GM23338 (cell line): ENCODE results near the gene APRT. TPM values are rescaled to one million over a fixed set of nuclear protein-coding genes. Genes with fewer than 3 reads are reported as not detected.

ENCODE experiments used
- ATAC-seq: fragments of 200-7000 bp; cut with Tn5 transposase; 3 replicates; pipeline ENCODE4 v1.9.1; 2020
- DNase-seq: peaks from one replicate; pipeline ENCODE4 v3.0.0-alpha.2; 2015; ENCODE audit warnings: low spot score
- H2AFZ ChIP-seq: fragments of 200-600 bp; sonication (generic); 2 replicates; pipeline ENCODE4 v1.8.0; 2016; ENCODE audit warnings: antibody characterized with exemption, mild to moderate bottlenecking, moderate library complexity
- H3F3A ChIP-seq: fragments of 200-600 bp; sonication (generic); replicated peaks from 2 replicates; pipeline ENCODE4 v1.8.0; 2017; ENCODE audit warnings: antibody characterized with exemption, mixed run types, low read depth
- H3K27ac ChIP-seq: fragments of 200-600 bp; sonication (generic); 2 replicates; pipeline ENCODE4 v1.6.1; 2016; ENCODE audit warnings: low read depth
- H3K27me3 ChIP-seq: fragments of 200-600 bp; sonication (generic); 2 replicates; pipeline ENCODE4 v1.8.0; 2016; ENCODE audit warnings: mild to moderate bottlenecking, mixed run types, moderate library complexity; ENCODE audit not compliant: insufficient read depth
- H3K36me3 ChIP-seq: fragments of 200-600 bp; sonication (generic); 2 replicates; pipeline ENCODE4 v1.8.0; 2016; ENCODE audit warnings: mild to moderate bottlenecking; ENCODE audit not compliant: insufficient read depth
- H3K4me1 ChIP-seq: fragments of 200-600 bp; sonication (generic); 2 replicates; pipeline ENCODE4 v1.8.0; 2016; ENCODE audit warnings: mild to moderate bottlenecking, moderate library complexity; ENCODE audit not compliant: insufficient read depth
- H3K4me2 ChIP-seq: fragments of 200-600 bp; sonication (generic); 2 replicates; pipeline ENCODE4 v1.7.1; 2017; ENCODE audit warnings: mixed run types
- H3K4me3 ChIP-seq: fragments of 200-600 bp; sonication (generic); 2 replicates; pipeline ENCODE4 v1.6.1; 2016; ENCODE audit warnings: mixed run types
- H3K79me2 ChIP-seq: fragments of 200-600 bp; sonication (generic); replicated peaks from 2 replicates; pipeline ENCODE4 v1.8.0; 2017; ENCODE audit warnings: mild to moderate bottlenecking; ENCODE audit not compliant: insufficient read depth
- H3K9me2 ChIP-seq: fragments of 200-600 bp; sonication (generic); 2 replicates; pipeline ENCODE4 v1.8.0; 2017; ENCODE audit not compliant: insufficient read depth
- H4K20me1 ChIP-seq: fragments of 200-600 bp; sonication (generic); replicated peaks from 2 replicates; pipeline ENCODE4 v1.8.0; 2017; ENCODE audit warnings: mild to moderate bottlenecking; ENCODE audit not compliant: insufficient read depth
- H3K27ac Mint-ChIP-seq: 2 replicates; pipeline ENCODE4 v1.8.0; 2020; ENCODE audit warnings: inconsistent platforms, mild to moderate bottlenecking, moderate library complexity, mixed read lengths
- H3K27me3 Mint-ChIP-seq: 3 replicates; pipeline ENCODE4 v1.8.0; 2022; ENCODE audit warnings: low read depth, mild to moderate bottlenecking, moderate library complexity, mixed read lengths, inconsistent platforms; ENCODE audit not compliant: insufficient read depth, poor library complexity
- H3K36me3 Mint-ChIP-seq: 3 replicates; pipeline ENCODE4 v1.8.0; 2021; ENCODE audit warnings: low read depth, mild to moderate bottlenecking, inconsistent platforms, moderate library complexity, mixed read lengths
- H3K4me1 Mint-ChIP-seq: 3 replicates; pipeline ENCODE4 v1.8.0; 2020; ENCODE audit warnings: mild to moderate bottlenecking, inconsistent platforms, mixed read lengths
- H3K4me3 Mint-ChIP-seq: 3 replicates; pipeline ENCODE4 v1.8.0; 2021; ENCODE audit warnings: moderate library complexity, mild to moderate bottlenecking, inconsistent platforms, mixed read lengths
- H3K9me3 Mint-ChIP-seq: 3 replicates; pipeline ENCODE4 v1.8.0; 2020; ENCODE audit warnings: moderate library complexity, mild to moderate bottlenecking, inconsistent platforms, mixed read lengths
- CREB1 ChIP-seq: fragments of 250-450 bp; sonication (Bioruptor Pico); IDR thresholded peaks from 2 replicates; pipeline ENCODE4 v1.5.0; 2020; ENCODE audit warnings: low read depth, mild to moderate bottlenecking, moderate library complexity
- CTCF ChIP-seq, 2 experiments: fragments of 200-600 bp in 1 of 2; sonication (generic) in 1 of 2; conservative IDR thresholded peaks; 2 replicates each; pipeline versions ENCODE4 v1.5.1 to v1.6.1; 2016 to 2017; ENCODE audit warnings: antibody characterized with exemption in 2 of 2, low read depth in 2 of 2, mild to moderate bottlenecking in 2 of 2, moderate library complexity in 1 of 2
- ETS1 ChIP-seq: IDR thresholded peaks from 2 replicates; pipeline ENCODE4 v1.6.1; 2016; ENCODE audit warnings: antibody characterized with exemption
- EZH2 ChIP-seq: fragments of 200-600 bp; sonication (generic); IDR thresholded peaks from one replicate; pipeline ENCODE4 v1.8.0; 2017; ENCODE audit warnings: antibody characterized with exemption, mild to moderate bottlenecking, low read depth; ENCODE audit not compliant: unreplicated experiment
- EZH2phosphoT487 ChIP-seq: fragments of 200-600 bp; sonication (generic); IDR thresholded peaks from one replicate; pipeline ENCODE4 v1.8.1; 2018; ENCODE audit warnings: antibody characterized with exemption; ENCODE audit not compliant: unreplicated experiment
- JUNB ChIP-seq: IDR thresholded peaks from one replicate; pipeline ENCODE4 v1.6.1; 2016; ENCODE audit warnings: antibody characterized with exemption; ENCODE audit not compliant: unreplicated experiment
- NANOG ChIP-seq: IDR thresholded peaks from 2 replicates; pipeline ENCODE4 v1.6.1; 2016; ENCODE audit warnings: antibody characterized with exemption, borderline replicate concordance
- POLR2AphosphoS5 ChIP-seq: IDR thresholded peaks from 2 replicates; pipeline ENCODE4 v1.6.1; 2016; ENCODE audit warnings: antibody characterized with exemption, low read depth
- REST ChIP-seq: IDR thresholded peaks from one replicate; pipeline ENCODE4 v1.6.1; 2018; ENCODE audit warnings: antibody characterized with exemption; ENCODE audit not compliant: unreplicated experiment
- STAT1 ChIP-seq: IDR thresholded peaks from one replicate; pipeline ENCODE4 v1.6.1; 2016; ENCODE audit warnings: antibody characterized with exemption; ENCODE audit not compliant: unreplicated experiment
- ZNF114 ChIP-seq: fragments of 250-450 bp; sonication (Bioruptor Pico); IDR thresholded peaks from 2 replicates; pipeline ENCODE4 v1.5.0; 2020; ENCODE audit warnings: mild to moderate bottlenecking, moderate library complexity
- ZNF331 ChIP-seq: fragments of 250-450 bp; sonication (Bioruptor Pico); IDR thresholded peaks from 2 replicates; pipeline ENCODE4 v1.5.0; 2020; ENCODE audit warnings: low read depth, mild to moderate bottlenecking, moderate library complexity
- polyA plus RNA-seq: library from polyadenylated mRNA; unstranded; fragments of >200 nt; fragmentation: Nextera tagmentation; extraction: Ambion mirVana; gene quantifications from 2 replicates; pipeline ENCODE4 v1.2.1, GENCODE V29; 2016
- total RNA-seq: library from RNA; depleted of rRNA; stranded (reverse); fragments of >200 nt; shearing (Covaris generic); gene quantifications from 2 replicates; pipeline ENCODE4 v1.2.3, GENCODE V29; 2014

Gene APRT
- total and polyA plus RNA-seq, 2 experiments from 2014 or later, result 250 to 522 TPM

- Histone ChIP-seq H3K4me3 (no peak overlapping the region), H2AFZ (no peak overlapping the region), H3K79me2 (no peaks in the 10 kb centered on the region), H3F3A (no peaks in the 10 kb centered on the region), H4K20me1 (no peaks in the 10 kb centered on the region), H3K36me3 (no peaks in the 10 kb centered on the region; the same call in 1 of the 2 replicates), H3K4me1 (no peaks in the 10 kb centered on the region), H3K27ac (no peak overlapping the region), H3K27me3 (no peaks in the 10 kb centered on the region), H3K4me2 (no peak overlapping the region), H3K9me2 (no peaks in the 10 kb centered on the region)
- H3K4me1 Mint-ChIP-seq, result no peaks in the 10 kb centered on the region
- DNase-seq (no peak), ATAC-seq (no peak)
- H3K36me3 Mint-ChIP-seq, result peaks cover 8% of the 10 kb centered on the region
- H3K27ac Mint-ChIP-seq, result no peak overlapping the region
- H3K9me3 Mint-ChIP-seq, result no peaks in the 10 kb centered on the region
- H3K27me3 Mint-ChIP-seq, result peaks cover 8% of the 10 kb centered on the region
- H3K4me3 Mint-ChIP-seq, result no peak overlapping the region
- no peak for TF ChIP-seq STAT1
- TF ChIP-seq EZH2, result no peak
- no peak for TF ChIP-seq ZNF114
- no peak for TF ChIP-seq NANOG
- TF ChIP-seq EZH2phosphoT487, result no peak
- no peak for TF ChIP-seq POLR2AphosphoS5
- no peak for TF ChIP-seq JUNB
These were observed 24.1 kb upstream of the APRT start for GRCh38 chr16:88835818-88836217.

GRCh38 chr16:88835383-88835782, 23.7 kb upstream of the APRT start:
- Mint-ChIP-seq H3K36me3 (peaks cover 8% of the 10 kb centered on the region), H3K4me1 (no peaks in the 10 kb centered on the region), H3K27me3 (peaks cover 8% of the 10 kb centered on the region), H3K9me3 (no peaks in the 10 kb centered on the region), H3K27ac (no peak overlapping the region), H3K4me3 (no peak overlapping the region)
- no peak for DNase-seq
- Histone ChIP-seq H3K9me2 (no peaks in the 10 kb centered on the region), H3K4me2 (no peak overlapping the region), H3K27ac (no peak overlapping the region), H4K20me1 (no peaks in the 10 kb centered on the region), H2AFZ (no peak overlapping the region), H3K79me2 (no peaks in the 10 kb centered on the region), H3F3A (no peaks in the 10 kb centered on the region), H3K36me3 (no peaks in the 10 kb centered on the region; the same call in 1 of the 2 replicates), H3K4me1 (no peaks in the 10 kb centered on the region), H3K27me3 (no peaks in the 10 kb centered on the region), H3K4me3 (no peak overlapping the region)
- TF ChIP-seq EZH2phosphoT487 (no peak), ETS1 (no peak), ZNF331 (CRISPR knock-in tag) (no peak), EZH2 (no peak)
- no peak for ATAC-seq

GRCh38 chr16:88834670-88835069, 22.9 kb upstream of the APRT start:
- Mint-ChIP-seq H3K9me3 (no peaks in the 10 kb centered on the region), H3K4me1 (no peaks in the 10 kb centered on the region), H3K36me3 (peaks cover 4% of the 10 kb centered on the region; the same call in 2 of the 3 replicates), H3K27me3 (peaks cover 7% of the 10 kb centered on the region), H3K27ac (no peak overlapping the region), H3K4me3 (no peak overlapping the region)
- no peaks in the 10 kb centered on the region for H3K9me2 ChIP-seq
- TF ChIP-seq CTCF (conservative IDR thresholded peaks at IDR 0.05; ENCODE audit: low read depth in 2 of 2) (no peak), REST (no peak), CREB1 (no peak), JUNB (no peak), EZH2 (no peak), ETS1 (no peak)
- no peak for ATAC-seq
- no peak overlapping the region for H2AFZ ChIP-seq
- no peaks in the 10 kb centered on the region for H3K79me2 ChIP-seq
- H3K27ac ChIP-seq, result no peak overlapping the region
- H3F3A ChIP-seq, result no peaks in the 10 kb centered on the region
- no peak overlapping the region for H3K4me2 ChIP-seq
- no peaks in the 10 kb centered on the region for H3K27me3 ChIP-seq
- DNase-seq, result no peak
- H3K4me1 ChIP-seq, result no peaks in the 10 kb centered on the region
- no peaks in the 10 kb centered on the region for H3K36me3 ChIP-seq
- no peak overlapping the region for H3K4me3 ChIP-seq
- H4K20me1 ChIP-seq, result no peaks in the 10 kb centered on the region
